ENCODE results near the gene ZNF24. TPM values are rescaled to one million over a fixed set of nuclear protein-coding genes. Genes with fewer than 3 reads are reported as not detected.

ZNF24 gene
- total RNA-seq, 1 donor from 2014 or later = 50.1 TPM

- Mint-ChIP-seq H3K9me3 (ENCODE audit: unreplicated experiment) (peaks cover 22% of the 10 kb centered on the region), H3K4me1 (ENCODE audit: unreplicated experiment) (no peaks in the 10 kb centered on the region), H3K36me3 (ENCODE audit: low read depth, unreplicated experiment) (peaks cover 63% of the 10 kb centered on the region), H3K27ac (ENCODE audit: unreplicated experiment) (no peak overlapping the region), H3K4me3 (ENCODE audit: unreplicated experiment) (peak overlapping the region; percentile 83), H3K27me3 (ENCODE audit: unreplicated experiment) (peaks cover 6% of the 10 kb centered on the region)
- TF ChIP-seq CTCF (IDR thresholded peaks at IDR 0.05; ENCODE audit: unreplicated experiment) = no peak
- DNase-seq (ENCODE audit: low spot score) = no peak
Measured at GRCh38 chr18:35306588-35307250, 37.5 kb downstream of the ZNF24 start.

GRCh38 chr18:35303610-35304009 lies 40.6 kb downstream of the ZNF24 start:
- no peaks in the 10 kb centered on the region for H3K4me1 Mint-ChIP-seq (ENCODE audit: unreplicated experiment)
- no peak for DNase-seq (ENCODE audit: low spot score)
- TF ChIP-seq CTCF (IDR thresholded peaks at IDR 0.05; ENCODE audit: unreplicated experiment) = no peak
- peaks cover 22% of the 10 kb centered on the region for H3K9me3 Mint-ChIP-seq (ENCODE audit: unreplicated experiment)
- no peak overlapping the region for H3K4me3 Mint-ChIP-seq (ENCODE audit: unreplicated experiment)
- peaks cover 84% of the 10 kb centered on the region for H3K36me3 Mint-ChIP-seq (ENCODE audit: low read depth, unreplicated experiment)
- H3K27ac Mint-ChIP-seq (ENCODE audit: unreplicated experiment) = no peak overlapping the region
- peaks cover 4% of the 10 kb centered on the region for H3K27me3 Mint-ChIP-seq (ENCODE audit: unreplicated experiment)

- peaks cover 6% of the 10 kb centered on the region for H3K4me1 Mint-ChIP-seq (ENCODE audit: unreplicated experiment)
- H3K27me3 Mint-ChIP-seq (ENCODE audit: unreplicated experiment) = no peaks in the 10 kb centered on the region
- peaks cover 32% of the 10 kb centered on the region for H3K36me3 Mint-ChIP-seq (ENCODE audit: low read depth, unreplicated experiment)
- TF ChIP-seq CTCF (IDR thresholded peaks at IDR 0.05; ENCODE audit: unreplicated experiment) = no peak
- no peak for DNase-seq (ENCODE audit: low spot score)
- H3K27ac Mint-ChIP-seq (ENCODE audit: unreplicated experiment) = no peak overlapping the region
- no peaks in the 10 kb centered on the region for H3K9me3 Mint-ChIP-seq (ENCODE audit: unreplicated experiment)
- no peak overlapping the region for H3K4me3 Mint-ChIP-seq (ENCODE audit: unreplicated experiment)
Measured at GRCh38 chr18:35296060-35296459, 48.2 kb downstream of the ZNF24 start.

GRCh38 chr18:35291166-35291565 lies 53.1 kb downstream of the ZNF24 start:
- H3K36me3 Mint-ChIP-seq (ENCODE audit: low read depth, unreplicated experiment) = peaks cover 3% of the 10 kb centered on the region
- H3K27me3 Mint-ChIP-seq (ENCODE audit: unreplicated experiment) = peaks cover 2% of the 10 kb centered on the region
- peaks cover 25% of the 10 kb centered on the region for H3K4me1 Mint-ChIP-seq (ENCODE audit: unreplicated experiment)
- H3K27ac Mint-ChIP-seq (ENCODE audit: unreplicated experiment) = peak overlapping the region; percentile 98
- no peaks in the 10 kb centered on the region for H3K9me3 Mint-ChIP-seq (ENCODE audit: unreplicated experiment)
- no peak for DNase-seq (ENCODE audit: low spot score)
- TF ChIP-seq CTCF (IDR thresholded peaks at IDR 0.05; ENCODE audit: unreplicated experiment) = no peak
- peak overlapping the region; percentile 99 for H3K4me3 Mint-ChIP-seq (ENCODE audit: unreplicated experiment)

- Mint-ChIP-seq H3K4me3 (ENCODE audit: unreplicated experiment) (peak within 1 kb of the TSS; percentile 99), H3K9me3 (ENCODE audit: unreplicated experiment) (no peaks in the 10 kb centered on the region), H3K27ac (ENCODE audit: unreplicated experiment) (peak within 1 kb of the TSS; percentile 98), H3K4me1 (ENCODE audit: unreplicated experiment) (peaks cover 25% of the 10 kb centered on the region), H3K36me3 (ENCODE audit: low read depth, unreplicated experiment) (peaks cover 4% of the 10 kb centered on the region), H3K27me3 (ENCODE audit: unreplicated experiment) (peaks cover 2% of the 10 kb centered on the region)
- TF ChIP-seq CTCF (IDR thresholded peaks at IDR 0.05; ENCODE audit: unreplicated experiment) = no peak
- peak; percentile 98 for DNase-seq (ENCODE audit: low spot score)
Measured at GRCh38 chr18:35290094-35290735, 54.0 kb downstream of the ZNF24 start, which contains the start of gene ZSCAN30. Gene ZSCAN30, minus strand, starts transcription at chr18:35290229. Its CDS starts 25,877 bp downstream, at chr18:35264352.

All from endothelial cell (in vitro differentiated cells).